Parathyroid adenoma (tissue), 2 donors: Measurements from ENCODE around the gene SPRED1.

Source experiments
- H2AFZ ChIP-seq: fragments of 300-600 bp; sonication (generic); one replicate; pipeline ENCODE4 v1.7.0; 2017; ENCODE audit warnings: antibody characterized with exemption, mild to moderate bottlenecking
- H3K27ac ChIP-seq: fragments of 300-600 bp; sonication (generic); one replicate; pipeline ENCODE4 v1.7.0; 2017
- H3K27me3 ChIP-seq: fragments of 300-600 bp; sonication (generic); one replicate; pipeline ENCODE4 v1.7.0; 2017; ENCODE audit warnings: low read length; ENCODE audit not compliant: control insufficient read depth, insufficient read depth
- H3K36me3 ChIP-seq: fragments of 300-600 bp; sonication (generic); one replicate; pipeline ENCODE4 v1.7.0; 2017; ENCODE audit warnings: low read length; ENCODE audit not compliant: control insufficient read depth, insufficient read depth
- H3K4me1 ChIP-seq: fragments of 300-600 bp; sonication (generic); one replicate; pipeline ENCODE4 v1.7.0; 2017; ENCODE audit warnings: control low read depth
- H3K4me2 ChIP-seq: fragments of 300-600 bp; sonication (generic); one replicate; pipeline ENCODE4 v1.7.0; 2017; ENCODE audit warnings: low read length
- H3K4me3 ChIP-seq: fragments of 300-600 bp; sonication (generic); one replicate; pipeline ENCODE4 v1.7.0; 2017; ENCODE audit warnings: low read depth, low read length
- H3K79me2 ChIP-seq: fragments of 300-600 bp; sonication (generic); one replicate; pipeline ENCODE4 v1.7.0; 2017; ENCODE audit warnings: control low read depth
- H3K9ac ChIP-seq: fragments of 300-600 bp; sonication (generic); one replicate; pipeline ENCODE4 v1.7.0; 2017; ENCODE audit warnings: mild to moderate bottlenecking
- H3K9me3 ChIP-seq: fragments of 300-600 bp; sonication (generic); one replicate; pipeline ENCODE4 v1.7.0; 2017; ENCODE audit warnings: low read length; ENCODE audit not compliant: control insufficient read depth
- TF ChIP-seq, protein P1 (sequence below): fragments of 300-600 bp; sonication (generic); IDR thresholded peaks from one replicate; pipeline ENCODE4 v1.7.0; 2017; ENCODE audit warnings: antibody characterized with exemption, mild to moderate bottlenecking
- donor health status: primary hyperparathyroidism.

The SPRED1 gene

DNA sequence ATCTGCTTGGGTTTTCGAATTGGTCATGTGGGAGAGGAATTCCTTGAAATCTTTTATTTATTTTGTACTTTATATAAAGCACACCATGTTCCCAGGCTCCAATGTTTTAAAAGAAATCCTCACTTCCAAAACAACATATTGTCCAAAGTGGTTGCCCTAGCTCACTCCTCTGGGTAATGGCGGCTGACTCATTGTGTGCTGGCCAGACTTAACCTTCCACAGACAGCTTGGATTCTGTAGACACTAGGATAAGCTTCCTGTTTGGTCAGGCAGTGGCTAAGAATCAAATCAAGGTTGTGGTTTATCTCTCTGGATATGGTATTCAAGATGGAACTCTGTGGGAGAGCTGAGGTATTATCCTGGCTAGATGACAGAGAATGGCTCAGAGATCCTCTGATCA lies 145.5 kb downstream of the SPRED1 start:
- Histone ChIP-seq H3K4me1 (no peaks in the 10 kb centered on the region), H3K79me2 (no peaks in the 10 kb centered on the region), H3K9me3 (no peaks in the 10 kb centered on the region), H3K9ac (no peak overlapping the region), H2AFZ (no peak overlapping the region), H3K27ac (no peak overlapping the region), H3K4me3 (no peak overlapping the region), H3K4me2 (no peak overlapping the region), H3K27me3 (no peaks in the 10 kb centered on the region), H3K36me3 (no peaks in the 10 kb centered on the region)
- TF ChIP-seq, protein P1, sequence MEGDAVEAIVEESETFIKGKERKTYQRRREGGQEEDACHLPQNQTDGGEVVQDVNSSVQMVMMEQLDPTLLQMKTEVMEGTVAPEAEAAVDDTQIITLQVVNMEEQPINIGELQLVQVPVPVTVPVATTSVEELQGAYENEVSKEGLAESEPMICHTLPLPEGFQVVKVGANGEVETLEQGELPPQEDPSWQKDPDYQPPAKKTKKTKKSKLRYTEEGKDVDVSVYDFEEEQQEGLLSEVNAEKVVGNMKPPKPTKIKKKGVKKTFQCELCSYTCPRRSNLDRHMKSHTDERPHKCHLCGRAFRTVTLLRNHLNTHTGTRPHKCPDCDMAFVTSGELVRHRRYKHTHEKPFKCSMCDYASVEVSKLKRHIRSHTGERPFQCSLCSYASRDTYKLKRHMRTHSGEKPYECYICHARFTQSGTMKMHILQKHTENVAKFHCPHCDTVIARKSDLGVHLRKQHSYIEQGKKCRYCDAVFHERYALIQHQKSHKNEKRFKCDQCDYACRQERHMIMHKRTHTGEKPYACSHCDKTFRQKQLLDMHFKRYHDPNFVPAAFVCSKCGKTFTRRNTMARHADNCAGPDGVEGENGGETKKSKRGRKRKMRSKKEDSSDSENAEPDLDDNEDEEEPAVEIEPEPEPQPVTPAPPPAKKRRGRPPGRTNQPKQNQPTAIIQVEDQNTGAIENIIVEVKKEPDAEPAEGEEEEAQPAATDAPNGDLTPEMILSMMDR, result no peak

DNA sequence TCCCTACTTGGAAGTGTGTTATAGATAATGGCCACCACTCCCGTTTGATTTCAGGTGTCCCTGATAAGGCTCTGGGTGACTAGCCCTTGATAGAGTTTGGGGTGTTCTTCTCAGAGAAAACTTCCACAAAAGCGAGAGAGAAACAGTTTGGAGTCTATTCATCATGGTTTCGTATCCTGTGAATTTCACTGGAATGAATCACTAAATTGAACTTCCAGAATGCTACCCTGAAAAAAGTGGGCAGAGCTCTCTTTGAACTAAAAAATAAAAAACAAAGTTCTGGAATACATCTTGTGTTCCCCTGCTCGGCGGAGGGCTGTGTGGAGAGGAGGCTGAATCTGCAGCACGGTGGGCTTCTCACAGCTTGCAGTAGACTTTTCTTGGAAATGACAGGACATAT lies 148.5 kb downstream of the SPRED1 start:
- Histone ChIP-seq H3K4me2 (no peak overlapping the region), H3K79me2 (no peaks in the 10 kb centered on the region), H3K4me1 (no peaks in the 10 kb centered on the region), H3K36me3 (no peaks in the 10 kb centered on the region), H2AFZ (no peak overlapping the region), H3K27me3 (no peaks in the 10 kb centered on the region), H3K27ac (no peak overlapping the region), H3K9ac (no peak overlapping the region), H3K4me3 (no peak overlapping the region), H3K9me3 (no peaks in the 10 kb centered on the region)
- TF ChIP-seq, protein P1, result no peak

DNA sequence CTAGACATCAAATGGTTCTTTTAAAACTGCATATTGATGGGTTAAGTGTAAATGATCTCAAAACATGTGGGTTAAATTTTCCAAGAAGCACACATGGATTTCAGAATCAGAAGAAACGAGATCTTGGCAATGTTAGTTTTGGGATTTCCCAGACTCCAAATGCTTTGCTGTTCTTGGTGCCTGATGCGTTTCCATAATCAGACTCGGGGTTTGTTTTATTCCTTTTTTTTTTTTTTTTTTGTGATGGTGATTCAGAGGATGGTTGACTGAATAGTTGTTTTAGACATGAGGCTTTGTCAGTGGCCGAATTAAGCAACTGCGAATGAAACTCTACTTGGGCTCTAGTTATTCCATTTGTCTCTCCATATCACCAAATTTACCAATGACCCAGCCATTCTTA lies 149.1 kb downstream of the SPRED1 start:
- no peak overlapping the region for H3K9ac ChIP-seq
- H3K79me2 ChIP-seq, result no peaks in the 10 kb centered on the region
- no peaks in the 10 kb centered on the region for H3K9me3 ChIP-seq
- H2AFZ ChIP-seq, result no peak overlapping the region
- no peaks in the 10 kb centered on the region for H3K36me3 ChIP-seq
- no peak overlapping the region for H3K4me3 ChIP-seq
- TF ChIP-seq, protein P1, result no peak
- no peaks in the 10 kb centered on the region for H3K4me1 ChIP-seq
- H3K27me3 ChIP-seq, result no peaks in the 10 kb centered on the region
- H3K4me2 ChIP-seq, result no peak overlapping the region
- H3K27ac ChIP-seq, result no peak overlapping the region

DNA sequence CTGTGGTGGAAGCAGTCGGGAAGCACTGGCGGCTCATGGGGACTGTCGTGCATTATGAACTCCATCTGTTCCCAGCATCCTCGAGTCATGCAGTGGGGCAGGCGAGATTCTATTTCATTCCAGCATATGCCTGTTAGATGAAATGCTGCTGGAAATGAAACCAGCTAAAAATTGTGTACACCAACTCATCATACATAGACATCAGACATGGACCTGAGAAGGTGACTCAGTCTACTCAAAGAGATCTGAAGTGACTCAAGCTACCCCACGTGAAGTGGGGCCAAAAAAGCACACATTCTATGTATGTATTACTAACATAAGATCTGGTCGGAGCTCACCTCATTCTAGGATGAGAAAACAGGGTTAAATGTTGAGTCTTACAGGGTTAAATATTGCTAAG lies 153.8 kb downstream of the SPRED1 start:
- no peaks in the 10 kb centered on the region for H3K27me3 ChIP-seq

More for the DNA sequence above, 153.8 kb downstream of the SPRED1 start:
- no peak overlapping the region for H3K4me3 ChIP-seq
- H3K9ac ChIP-seq, result no peak overlapping the region
- H3K9me3 ChIP-seq, result no peaks in the 10 kb centered on the region
- TF ChIP-seq, protein P1, result no peak
- H3K36me3 ChIP-seq, result no peaks in the 10 kb centered on the region
- no peak overlapping the region for H3K4me2 ChIP-seq
- H2AFZ ChIP-seq, result no peak overlapping the region
- H3K79me2 ChIP-seq, result no peaks in the 10 kb centered on the region
- no peaks in the 10 kb centered on the region for H3K4me1 ChIP-seq
- H3K27ac ChIP-seq, result no peak overlapping the region
